T-helper 1 cell treated with Interleukin-12 subunit alpha and Interleukin-12 subunit beta and Interleukin-4 antibody, amounts not matched to agents 30 ng/mL and 1 ng/mL, for 36 hours (primary cell): ENCODE measurements around the gene CCDC136. TPM values are rescaled to one million over a fixed set of nuclear protein-coding genes. Genes with fewer than 3 reads are reported as not detected.

ENCODE experiments used
- intact Hi-C: fragments of 100-400 bp; cut with micrococcal nuclease; formaldehyde crosslinking; loops from one replicate; pipeline ENCODE4 v1.15.1; 2024
- total RNA-seq: library from RNA; stranded (reverse); gene quantifications from 2 replicates; pipeline ENCODE4 v1.2.3, GENCODE V29; 2022

The CCDC136 gene
- 5.3 and 8.8 TPM in 2 replicates for total RNA-seq

GRCh38 chr7:128791121-128791971 is at the start of gene CCDC136:
Gene CCDC136, plus strand, starts transcription at chr7:128791968. Its CDS starts 444 bp downstream, at chr7:128792412.
- intact Hi-C loops: loop anchor here (1.0 to 2.0 kb wide), 4 partner anchors 52 to 315 kb away; partner anchors contain the start of genes ATP6V1F, CALU and METTL2B

GRCh38 chr7:128742206-128742605 is 49.6 kb upstream of the CCDC136 start:
- intact Hi-C loops: no loop called here

GRCh38 chr7:128743112-128743772 is 48.5 kb upstream of the CCDC136 start:
- intact Hi-C loops: no loop called here

GRCh38 chr7:128744366-128744905 is 47.3 kb upstream of the CCDC136 start:
- intact Hi-C loops: no loop called here

- intact Hi-C loops: no loop called here
Measured at GRCh38 chr7:128745706-128746105, 46.1 kb upstream of the CCDC136 start.

GRCh38 chr7:128747327-128748079 is 44.3 kb upstream of the CCDC136 start:
- intact Hi-C loops: no loop called here

- intact Hi-C loops: no loop called here
Measured at GRCh38 chr7:128752251-128752650, 39.5 kb upstream of the CCDC136 start.

GRCh38 chr7:128755075-128755818 is 36.5 kb upstream of the CCDC136 start:
- intact Hi-C loops: no loop called here

- intact Hi-C loops: no loop called here
Measured at GRCh38 chr7:128755819-128756476, 35.8 kb upstream of the CCDC136 start.

- intact Hi-C loops: no loop called here
Measured at GRCh38 chr7:128757203-128757602, 34.6 kb upstream of the CCDC136 start.

- intact Hi-C loops: no loop called here
Measured at GRCh38 chr7:128758553-128758952, 33.2 kb upstream of the CCDC136 start.

- intact Hi-C loops: no loop called here
Measured at GRCh38 chr7:128759242-128759641, 32.5 kb upstream of the CCDC136 start.

- intact Hi-C loops: no loop called here
Measured at GRCh38 chr7:128763541-128763940, 28.2 kb upstream of the CCDC136 start.

- intact Hi-C loops: no loop called here
Measured at GRCh38 chr7:128767475-128768110, 24.2 kb upstream of the CCDC136 start.

GRCh38 chr7:128770233-128770632 is 21.5 kb upstream of the CCDC136 start:
- intact Hi-C loops: no loop called here

GRCh38 chr7:128773604-128774003 is 18.2 kb upstream of the CCDC136 start:
- intact Hi-C loops: no loop called here

GRCh38 chr7:128774029-128774689 is 17.6 kb upstream of the CCDC136 start:
- intact Hi-C loops: no loop called here

- intact Hi-C loops: no loop called here
Measured at GRCh38 chr7:128774921-128775320, 16.8 kb upstream of the CCDC136 start.
